Stimulated activated CD4-positive, alpha-beta T cell treated with anti-CD3 and anti-CD28 coated beads, Interleukin-4, amount 100 ng/mL, for 1 hour (primary cell): ENCODE data around the gene FRAT1.
"Not testable (repeated sequence)": the region's sequence is repeated elsewhere in the genome, so short reads cannot be mapped to it uniquely, and the experiment has no call there.

ENCODE experiments used
- DNase-seq: peaks from one replicate; pipeline ENCODE4 v3.0.0-alpha.2; 2020

The FRAT1 gene

GRCh38 chr10:97318772-97319651 is at the start of gene FRAT1:
FRAT1 (plus strand) TSS chr10:97319271; CDS start chr10:97319454, 183 bp downstream.
- peak; percentile 88 for DNase-seq

GRCh38 chr10:97270523-97271154 is 48.4 kb upstream of the FRAT1 start:
- DNase-seq, result no peak

GRCh38 chr10:97273700-97274099 is 45.4 kb upstream of the FRAT1 start:
- DNase-seq, result no peak

- no peak for DNase-seq
Measured at GRCh38 chr10:97274828-97275227, 44.2 kb upstream of the FRAT1 start.

- no peak for DNase-seq
Measured at GRCh38 chr10:97277551-97277950, 41.5 kb upstream of the FRAT1 start.

GRCh38 chr10:97278491-97278989 is 40.5 kb upstream of the FRAT1 start:
- no peak for DNase-seq

- no peak for DNase-seq
Measured at GRCh38 chr10:97279121-97279815, 39.8 kb upstream of the FRAT1 start.

- no peak for DNase-seq
Measured at GRCh38 chr10:97280783-97281182, 38.3 kb upstream of the FRAT1 start.

GRCh38 chr10:97290076-97290475 is 29.0 kb upstream of the FRAT1 start:
- not testable (repeated sequence) for DNase-seq

GRCh38 chr10:97290576-97291356 is 28.3 kb upstream of the FRAT1 start:
- DNase-seq, result not testable (repeated sequence)

- no peak for DNase-seq
Measured at GRCh38 chr10:97291357-97292096, 27.5 kb upstream of the FRAT1 start.

- peak; percentile 87 for DNase-seq
Measured at GRCh38 chr10:97292097-97292861, 26.8 kb upstream of the FRAT1 start, which contains the start of gene ARHGAP19. ARHGAP19 (minus strand) TSS chr10:97292637; CDS start chr10:97292627, 10 bp downstream.

- DNase-seq, result no peak
Measured at GRCh38 chr10:97292862-97293198, 26.2 kb upstream of the FRAT1 start.

GRCh38 chr10:97297556-97298222 is 21.4 kb upstream of the FRAT1 start:
- no peak for DNase-seq

GRCh38 chr10:97298223-97298571 is 20.9 kb upstream of the FRAT1 start:
- no peak for DNase-seq

- DNase-seq, result no peak
Measured at GRCh38 chr10:97300980-97301379, 18.1 kb upstream of the FRAT1 start.

- DNase-seq, result no peak
Measured at GRCh38 chr10:97302088-97302791, 16.8 kb upstream of the FRAT1 start.

GRCh38 chr10:97307441-97307840 is 11.6 kb upstream of the FRAT1 start:
- DNase-seq, result no peak

- DNase-seq, result no peak
Measured at GRCh38 chr10:97307866-97308780, 10.9 kb upstream of the FRAT1 start.
